Measurements from ENCODE around the gene PEX7.
A peak's percentile ranks its signal among the peaks of the same experiment; 100 is the strongest.

PEX7 gene

GRCh38 chr6:136920216-136920615, 97.8 kb downstream of the PEX7 start:
- no peak for TF ChIP-seq NFIC (IDR thresholded peaks at IDR 0.05)
- no peak for TF ChIP-seq EGR1 (IDR thresholded peaks at IDR 0.05)
- TF ChIP-seq FOXM1 (IDR thresholded peaks at IDR 0.05; ENCODE audit: borderline replicate concordance, low read depth): no peak
- TF ChIP-seq YY1 (IDR thresholded peaks at IDR 0.05; ENCODE audit: low read depth): no peak
- TF ChIP-seq TCF12 (IDR thresholded peaks at IDR 0.05; ENCODE audit: low read depth): no peak
- TF ChIP-seq USF1 (IDR thresholded peaks at IDR 0.05): no peak
- no peak for TF ChIP-seq REST (IDR thresholded peaks at IDR 0.05; ENCODE audit: low read depth)
- TF ChIP-seq MAX (IDR thresholded peaks at IDR 0.05): no peak
- TF ChIP-seq TEAD4 (IDR thresholded peaks at IDR 0.05): no peak

GRCh38 chr6:136920671-136921380, 98.4 kb downstream of the PEX7 start:
- TF ChIP-seq YY1 (IDR thresholded peaks at IDR 0.05; ENCODE audit: low read depth) (no peak), TEAD4 (IDR thresholded peaks at IDR 0.05) (no peak), ZBTB7A (IDR thresholded peaks at IDR 0.05; ENCODE audit: low read depth) (no peak), REST (IDR thresholded peaks at IDR 0.05; ENCODE audit: low read depth) (no peak), RAD21 (IDR thresholded peaks at IDR 0.05; ENCODE audit: low read depth) (no peak), TAF1 (IDR thresholded peaks at IDR 0.05; ENCODE audit: low read depth) (no peak), NFIC (IDR thresholded peaks at IDR 0.05) (no peak)

GRCh38 chr6:136921381-136921935, 99.1 kb downstream of the PEX7 start:
- peak; percentile 2; the same call in 1 of the 2 replicates for TF ChIP-seq TCF12 (IDR thresholded peaks at IDR 0.05; ENCODE audit: low read depth)
- no peak for TF ChIP-seq TAF1 (IDR thresholded peaks at IDR 0.05; ENCODE audit: low read depth)
- TF ChIP-seq REST (IDR thresholded peaks at IDR 0.05; ENCODE audit: low read depth): peak; percentile 37; the same call in 1 of the 2 replicates
- peak; percentile 41; the same call in 1 of the 2 replicates for TF ChIP-seq MAX (IDR thresholded peaks at IDR 0.05)

- TF ChIP-seq REST (IDR thresholded peaks at IDR 0.05; ENCODE audit: low read depth) (no peak), MAX (IDR thresholded peaks at IDR 0.05) (peak; percentile 59), ZBTB7A (IDR thresholded peaks at IDR 0.05; ENCODE audit: low read depth) (peak; percentile 86)
Observed at GRCh38 chr6:136921936-136922684, 99.7 kb downstream of the PEX7 start, which contains the start of gene SLC35D3. Gene SLC35D3 (plus strand): TSS chr6:136922301. CDS start chr6:136922429, 128 bp downstream.
